Measurements from ENCODE around the gene IGLL5. TPM values are rescaled to one million over a fixed set of nuclear protein-coding genes. Genes with fewer than 3 reads are reported as not detected.

The IGLL5 gene
- total and polyA plus RNA-seq, 9 donors: 0.40 to 9.8 (median 1.5) TPM; not detected in 1

DNA sequence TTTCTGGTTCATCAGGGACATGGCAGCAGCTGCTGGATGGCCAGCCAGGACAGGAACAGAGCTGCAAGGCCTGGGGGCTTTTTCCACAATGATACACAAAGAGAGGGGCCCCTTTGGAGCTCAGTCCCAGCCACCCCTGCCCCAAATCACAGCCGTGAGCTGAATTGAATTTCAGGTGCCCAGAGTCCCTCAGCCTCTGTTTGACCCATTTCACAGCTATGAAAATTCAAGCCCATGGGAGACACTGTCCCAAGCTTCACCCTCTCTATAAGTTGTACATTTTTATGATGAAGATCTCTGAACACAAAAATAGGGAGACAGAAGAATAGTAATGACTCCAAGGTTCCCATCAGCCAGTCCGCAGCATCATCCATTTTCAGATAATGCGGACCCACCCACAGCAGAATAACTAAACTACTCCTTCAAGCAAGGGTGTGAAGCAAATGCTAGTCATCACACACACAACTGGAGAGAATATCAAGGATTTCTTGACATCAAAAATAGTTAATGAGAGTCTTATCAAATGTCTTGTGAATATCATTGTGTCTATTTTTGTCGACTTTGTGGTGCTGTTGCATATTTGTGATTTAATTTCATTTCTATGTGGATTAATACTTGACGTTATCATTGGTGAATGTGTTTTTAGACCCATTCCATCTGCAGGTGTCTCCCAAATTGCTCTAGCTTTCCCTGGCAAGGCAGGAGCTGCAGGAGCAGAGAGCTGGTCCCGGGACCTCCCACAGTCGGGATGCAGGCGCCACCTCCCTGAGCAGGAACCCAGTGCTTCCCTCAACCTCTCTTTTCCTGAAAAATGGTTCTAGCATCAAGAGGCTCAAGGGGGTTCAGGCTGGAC is 24.7 kb downstream of the IGLL5 start:
- 55 to 67% (median 61%) methylated on average over 8 of the region's 8 CpGs for WGBS, 3 donors
- DNase-seq: no peak
- TF ChIP-seq POLR2A (IDR thresholded peaks at IDR 0.05) (no peak), EP300 (IDR thresholded peaks at IDR 0.05) (no peak)
- TF ChIP-seq, protein P1, sequence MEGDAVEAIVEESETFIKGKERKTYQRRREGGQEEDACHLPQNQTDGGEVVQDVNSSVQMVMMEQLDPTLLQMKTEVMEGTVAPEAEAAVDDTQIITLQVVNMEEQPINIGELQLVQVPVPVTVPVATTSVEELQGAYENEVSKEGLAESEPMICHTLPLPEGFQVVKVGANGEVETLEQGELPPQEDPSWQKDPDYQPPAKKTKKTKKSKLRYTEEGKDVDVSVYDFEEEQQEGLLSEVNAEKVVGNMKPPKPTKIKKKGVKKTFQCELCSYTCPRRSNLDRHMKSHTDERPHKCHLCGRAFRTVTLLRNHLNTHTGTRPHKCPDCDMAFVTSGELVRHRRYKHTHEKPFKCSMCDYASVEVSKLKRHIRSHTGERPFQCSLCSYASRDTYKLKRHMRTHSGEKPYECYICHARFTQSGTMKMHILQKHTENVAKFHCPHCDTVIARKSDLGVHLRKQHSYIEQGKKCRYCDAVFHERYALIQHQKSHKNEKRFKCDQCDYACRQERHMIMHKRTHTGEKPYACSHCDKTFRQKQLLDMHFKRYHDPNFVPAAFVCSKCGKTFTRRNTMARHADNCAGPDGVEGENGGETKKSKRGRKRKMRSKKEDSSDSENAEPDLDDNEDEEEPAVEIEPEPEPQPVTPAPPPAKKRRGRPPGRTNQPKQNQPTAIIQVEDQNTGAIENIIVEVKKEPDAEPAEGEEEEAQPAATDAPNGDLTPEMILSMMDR (IDR thresholded peaks at IDR 0.05): no peak
- intact Hi-C loops (cut with DNase I): no loop called here
- H3K27me3 ChIP-seq: no peaks in the 10 kb centered on the region
- no peaks in the 10 kb centered on the region for H3K36me3 ChIP-seq
- H3K9me3 ChIP-seq: no peaks in the 10 kb centered on the region
- H3K4me1 ChIP-seq (ENCODE audit: insufficient read depth): no peaks in the 10 kb centered on the region
- H3K27ac ChIP-seq: no peak overlapping the region
- no peak overlapping the region for H3K4me3 ChIP-seq

DNA sequence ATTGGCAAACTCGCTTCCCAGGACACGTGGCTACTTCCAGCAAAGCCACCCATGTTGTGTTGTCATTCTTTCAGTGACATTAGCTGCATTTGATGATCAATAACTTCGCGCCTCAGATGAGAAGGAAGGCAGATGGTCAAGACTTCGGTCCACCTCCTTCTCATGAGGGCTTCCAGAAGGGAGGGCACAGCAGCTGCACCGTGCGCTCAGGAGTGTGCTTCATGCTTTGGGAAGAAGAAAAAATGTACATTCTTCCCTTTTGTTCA is 25.3 kb downstream of the IGLL5 start:
- Histone ChIP-seq H3K36me3 (no peaks in the 10 kb centered on the region), H3K9me3 (no peaks in the 10 kb centered on the region), H3K27ac (no peak overlapping the region), H3K4me3 (no peak overlapping the region), H3K4me1 (ENCODE audit: insufficient read depth) (no peaks in the 10 kb centered on the region), H3K27me3 (no peaks in the 10 kb centered on the region)
- TF ChIP-seq POLR2A (IDR thresholded peaks at IDR 0.05) (no peak), EP300 (IDR thresholded peaks at IDR 0.05) (no peak)
- TF ChIP-seq, protein P1 (IDR thresholded peaks at IDR 0.05): no peak
- intact Hi-C loops (cut with DNase I): no loop called here
- DNase-seq: no peak
- WGBS, 3 donors: 80 to 81% (median 81%) methylated on average over 7 of the region's 7 CpGs

DNA sequence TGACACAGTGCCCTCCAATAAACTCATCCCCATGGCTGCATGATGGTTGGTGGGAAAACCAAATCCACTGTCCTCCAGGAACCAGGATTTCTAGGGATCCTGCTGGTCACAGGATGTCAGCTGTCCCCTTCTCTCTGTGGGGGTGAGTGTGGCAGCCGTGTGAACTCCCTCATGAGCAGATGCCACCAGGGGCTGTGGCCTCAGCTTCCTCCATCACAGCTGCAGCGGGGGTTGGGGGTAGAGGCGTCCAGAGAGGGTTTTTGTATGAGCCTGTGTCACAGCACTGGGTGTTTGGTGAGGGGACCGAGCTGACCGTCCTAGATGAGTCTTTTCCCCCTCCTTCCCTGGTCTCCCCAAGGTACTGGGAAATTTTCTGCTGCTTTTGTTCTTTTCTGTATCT is 26.4 kb downstream of the IGLL5 start:
- no peaks in the 10 kb centered on the region for H3K36me3 ChIP-seq
- WGBS, 3 donors: 74 to 82% (median 76%) methylated on average over 5 of the region's 5 CpGs
- intact Hi-C loops (cut with DNase I): no loop called here
- H3K27ac ChIP-seq: no peak overlapping the region
- H3K4me3 ChIP-seq: no peak overlapping the region
- DNase-seq: no peak
- no peaks in the 10 kb centered on the region for H3K9me3 ChIP-seq
- TF ChIP-seq EP300 (IDR thresholded peaks at IDR 0.05) (no peak), POLR2A (IDR thresholded peaks at IDR 0.05) (no peak)
- TF ChIP-seq, protein P1 (IDR thresholded peaks at IDR 0.05): no peak
- no peaks in the 10 kb centered on the region for H3K4me1 ChIP-seq (ENCODE audit: insufficient read depth)
- H3K27me3 ChIP-seq: no peaks in the 10 kb centered on the region

DNA sequence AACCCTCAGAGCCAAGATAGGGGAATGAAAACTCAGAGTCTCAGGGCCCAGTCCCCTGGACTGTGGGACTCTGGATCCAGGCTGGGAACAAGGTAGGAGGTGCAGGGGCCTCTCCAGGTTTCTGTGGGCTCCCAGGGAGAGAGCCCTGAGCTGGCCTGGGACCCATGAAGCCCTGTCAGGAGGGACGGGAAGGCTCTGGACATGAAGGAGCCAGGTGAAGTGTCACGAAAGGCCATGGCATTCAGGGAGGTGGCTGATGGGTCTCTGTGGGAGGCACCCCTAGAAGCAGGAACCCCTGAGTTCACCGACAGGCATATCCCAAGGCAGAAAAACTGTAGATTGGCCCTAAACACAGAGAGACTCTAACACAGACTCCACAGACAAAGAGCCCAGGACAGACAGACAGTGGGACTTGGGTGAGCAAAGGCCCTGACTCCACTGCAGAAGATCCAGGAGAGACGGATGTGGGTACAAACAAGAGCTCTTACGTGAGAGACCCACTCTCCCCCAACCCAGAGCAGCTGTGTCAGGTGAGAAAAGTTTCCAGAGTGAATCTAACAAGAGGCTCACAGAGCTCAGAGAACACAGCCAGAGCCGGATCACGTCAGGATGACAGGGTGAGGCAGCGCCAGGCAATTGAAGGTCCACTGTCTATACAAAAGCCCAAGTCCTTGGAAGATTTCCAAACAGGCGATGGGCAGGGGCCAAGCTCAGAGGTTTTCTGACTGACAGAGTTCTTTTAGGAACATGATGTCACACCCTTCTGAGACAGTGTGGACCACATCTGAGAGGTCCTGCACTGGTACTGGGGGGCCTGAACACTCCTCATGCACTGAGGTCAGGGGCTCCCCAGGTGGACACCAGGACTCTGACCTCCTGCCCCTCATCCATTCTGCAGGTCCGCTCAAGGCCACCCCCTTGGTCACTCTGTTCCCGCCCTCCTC is 27.4 kb downstream of the IGLL5 start:
- intact Hi-C loops (cut with DNase I): no loop called here
- Histone ChIP-seq H3K27me3 (no peaks in the 10 kb centered on the region), H3K9me3 (no peaks in the 10 kb centered on the region), H3K4me1 (ENCODE audit: insufficient read depth) (no peaks in the 10 kb centered on the region), H3K36me3 (no peaks in the 10 kb centered on the region), H3K27ac (no peak overlapping the region), H3K4me3 (no peak overlapping the region)
- WGBS, 3 donors: 74 to 86% (median 84%) methylated on average over 10 to 11 of the region's 11 CpGs
- TF ChIP-seq POLR2A (IDR thresholded peaks at IDR 0.05) (no peak), EP300 (IDR thresholded peaks at IDR 0.05) (no peak)
- TF ChIP-seq, protein P1 (IDR thresholded peaks at IDR 0.05): no peak
- DNase-seq: no peak

Measured in ovary (tissue), 9 donors.